GM12874 (cell line): ENCODE measurements around the gene CYP4A22.

ENCODE experiments used
- TF ChIP-seq, protein P1 (sequence below): IDR thresholded peaks from 2 replicates; pipeline ENCODE4 v1.5.1; 2011; ENCODE audit warnings: low read depth, mild to moderate bottlenecking, control low read depth, low read length, moderate library complexity; ENCODE audit not compliant: insufficient read depth

CYP4A22 gene

DNA sequence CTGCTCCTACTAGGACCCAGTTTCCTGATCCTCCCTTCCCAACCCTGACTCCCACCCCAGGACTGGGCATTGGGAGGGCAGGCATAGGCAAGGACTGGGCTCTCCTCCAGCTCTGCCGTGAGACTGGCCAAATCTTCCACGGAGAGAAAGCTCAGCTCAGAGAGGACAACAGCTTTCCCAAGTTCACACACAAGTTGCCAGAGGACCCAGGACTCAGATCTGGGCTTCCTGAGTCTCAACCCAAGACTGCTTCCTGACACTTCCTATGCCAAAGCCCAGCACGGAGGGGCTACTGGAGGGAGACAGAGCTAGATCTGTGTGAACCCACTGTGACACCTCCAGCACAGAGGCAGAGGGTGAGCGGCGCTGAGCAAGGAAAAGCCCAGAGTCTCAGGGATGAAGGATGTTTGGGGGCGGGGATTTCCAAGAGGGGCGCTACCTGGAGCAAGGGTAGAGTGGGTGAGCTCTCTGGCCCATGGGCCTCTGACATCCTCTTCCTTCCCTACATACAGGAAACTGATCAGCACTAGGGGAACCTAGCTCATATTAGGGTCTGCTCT, 45.5 kb downstream of the CYP4A22 start:
- TF ChIP-seq, protein P1, sequence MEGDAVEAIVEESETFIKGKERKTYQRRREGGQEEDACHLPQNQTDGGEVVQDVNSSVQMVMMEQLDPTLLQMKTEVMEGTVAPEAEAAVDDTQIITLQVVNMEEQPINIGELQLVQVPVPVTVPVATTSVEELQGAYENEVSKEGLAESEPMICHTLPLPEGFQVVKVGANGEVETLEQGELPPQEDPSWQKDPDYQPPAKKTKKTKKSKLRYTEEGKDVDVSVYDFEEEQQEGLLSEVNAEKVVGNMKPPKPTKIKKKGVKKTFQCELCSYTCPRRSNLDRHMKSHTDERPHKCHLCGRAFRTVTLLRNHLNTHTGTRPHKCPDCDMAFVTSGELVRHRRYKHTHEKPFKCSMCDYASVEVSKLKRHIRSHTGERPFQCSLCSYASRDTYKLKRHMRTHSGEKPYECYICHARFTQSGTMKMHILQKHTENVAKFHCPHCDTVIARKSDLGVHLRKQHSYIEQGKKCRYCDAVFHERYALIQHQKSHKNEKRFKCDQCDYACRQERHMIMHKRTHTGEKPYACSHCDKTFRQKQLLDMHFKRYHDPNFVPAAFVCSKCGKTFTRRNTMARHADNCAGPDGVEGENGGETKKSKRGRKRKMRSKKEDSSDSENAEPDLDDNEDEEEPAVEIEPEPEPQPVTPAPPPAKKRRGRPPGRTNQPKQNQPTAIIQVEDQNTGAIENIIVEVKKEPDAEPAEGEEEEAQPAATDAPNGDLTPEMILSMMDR, result no peak

DNA sequence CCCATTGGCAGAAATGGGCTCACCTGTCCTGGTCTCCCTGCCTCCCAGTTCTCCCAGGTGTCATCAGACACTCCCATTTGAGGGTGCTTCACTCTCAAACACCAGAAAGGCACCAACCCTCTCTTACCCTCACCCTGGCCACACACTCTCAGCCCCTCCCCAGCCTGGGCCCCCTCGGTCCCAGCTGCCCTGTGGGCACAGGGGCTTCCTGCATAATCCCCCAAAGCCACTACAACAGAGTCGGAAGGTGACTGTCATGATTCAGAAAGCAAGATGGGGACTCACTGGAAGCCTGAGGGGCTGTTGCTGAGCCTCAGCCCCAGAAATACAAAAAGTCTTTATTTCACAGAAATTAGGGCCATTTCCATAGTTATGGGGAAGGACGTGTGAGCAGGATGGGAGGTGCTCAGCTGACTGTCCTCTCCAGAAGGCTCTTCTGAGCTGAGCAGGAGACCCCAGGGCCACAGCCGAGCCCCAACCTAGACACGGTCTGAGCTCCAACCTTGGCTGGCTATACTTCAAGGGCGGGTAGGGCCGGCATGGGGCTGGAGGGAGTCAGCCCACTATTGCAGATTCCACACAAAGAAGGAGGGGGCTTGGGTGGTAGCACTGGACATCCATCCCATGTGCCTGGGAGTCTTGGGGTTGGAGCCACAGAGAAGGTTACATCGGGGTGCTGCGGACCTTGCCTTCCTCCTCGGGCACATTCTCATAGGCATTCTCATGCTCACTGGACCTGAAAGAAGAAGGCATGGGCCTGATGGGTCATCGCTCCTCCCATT, 46.3 kb downstream of the CYP4A22 start:
- TF ChIP-seq, protein P1, result no peak

DNA sequence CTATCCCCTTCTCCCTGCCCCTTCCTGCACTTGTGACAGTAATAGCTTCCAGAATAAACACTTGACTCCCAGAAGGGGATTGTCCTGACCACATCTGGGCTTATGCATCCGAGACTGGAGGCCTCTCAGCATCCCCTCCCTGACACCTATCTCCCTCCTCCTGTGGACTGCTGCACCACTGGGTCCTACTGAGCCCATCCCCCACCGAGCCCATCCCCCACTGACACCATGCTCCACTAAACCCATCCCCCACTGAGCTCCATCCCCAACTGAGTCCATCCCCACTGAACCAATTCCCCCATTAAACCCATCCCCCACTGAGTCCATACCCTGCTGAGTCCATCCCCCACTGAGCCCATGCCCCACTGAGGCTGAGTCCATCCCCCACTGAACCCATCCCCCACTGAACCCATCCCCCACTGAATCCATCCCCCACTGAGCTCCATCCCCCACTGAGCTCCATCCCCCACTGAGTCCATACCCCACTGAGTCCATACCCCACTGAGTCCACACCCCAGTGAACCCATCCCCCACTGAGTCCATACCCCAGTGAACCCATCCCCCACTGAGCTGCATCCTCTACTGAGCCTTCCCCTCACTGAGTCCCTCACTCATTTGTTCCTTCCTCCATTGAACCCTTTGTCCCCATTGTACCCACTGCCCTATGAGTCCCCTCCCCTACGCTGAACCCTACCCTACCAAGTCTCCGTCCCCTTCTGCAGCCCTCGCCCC, 47.0 kb downstream of the CYP4A22 start:
- TF ChIP-seq, protein P1, result no peak

DNA sequence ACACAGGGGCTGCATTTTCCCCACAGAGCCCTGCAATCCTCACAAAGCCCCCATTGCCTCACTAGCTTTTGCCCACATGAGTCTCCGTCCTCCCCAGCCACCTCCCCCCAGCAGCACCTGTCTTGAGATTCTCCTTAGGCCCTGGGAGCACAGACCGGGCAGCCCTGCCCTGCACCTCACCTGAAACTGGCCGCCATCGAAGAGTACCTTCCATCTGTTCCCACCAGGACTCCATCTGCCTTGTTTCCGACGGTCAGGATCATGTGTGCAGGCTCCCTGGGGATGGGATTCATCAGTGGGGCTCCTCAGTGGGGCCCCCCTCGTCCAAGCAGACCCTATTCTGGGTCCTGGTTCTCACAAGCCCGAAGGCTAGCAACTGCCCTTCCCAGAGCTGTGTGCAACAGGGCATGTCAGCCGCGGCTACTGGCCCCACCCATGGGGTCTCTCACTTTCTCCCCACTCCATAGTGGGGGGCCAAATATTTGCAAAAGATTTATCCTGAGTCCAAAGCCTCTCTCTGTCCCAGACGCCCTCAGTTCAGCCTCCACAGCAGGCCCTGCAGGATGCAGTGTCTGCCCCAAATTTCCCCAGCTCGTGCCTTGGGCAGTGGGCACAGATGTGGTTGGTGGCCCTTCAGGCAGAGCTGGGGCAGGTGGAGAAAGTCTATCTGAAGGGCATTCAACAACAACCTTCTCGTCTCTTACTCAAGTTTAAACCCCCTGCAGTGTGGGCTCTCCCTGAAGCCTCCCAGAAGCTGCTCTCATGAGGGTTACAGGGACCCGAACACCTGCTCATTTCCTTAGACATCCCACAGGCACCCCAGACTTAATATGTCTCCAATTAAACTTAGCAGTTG, 47.8 kb downstream of the CYP4A22 start:
- TF ChIP-seq, protein P1, result no peak

DNA sequence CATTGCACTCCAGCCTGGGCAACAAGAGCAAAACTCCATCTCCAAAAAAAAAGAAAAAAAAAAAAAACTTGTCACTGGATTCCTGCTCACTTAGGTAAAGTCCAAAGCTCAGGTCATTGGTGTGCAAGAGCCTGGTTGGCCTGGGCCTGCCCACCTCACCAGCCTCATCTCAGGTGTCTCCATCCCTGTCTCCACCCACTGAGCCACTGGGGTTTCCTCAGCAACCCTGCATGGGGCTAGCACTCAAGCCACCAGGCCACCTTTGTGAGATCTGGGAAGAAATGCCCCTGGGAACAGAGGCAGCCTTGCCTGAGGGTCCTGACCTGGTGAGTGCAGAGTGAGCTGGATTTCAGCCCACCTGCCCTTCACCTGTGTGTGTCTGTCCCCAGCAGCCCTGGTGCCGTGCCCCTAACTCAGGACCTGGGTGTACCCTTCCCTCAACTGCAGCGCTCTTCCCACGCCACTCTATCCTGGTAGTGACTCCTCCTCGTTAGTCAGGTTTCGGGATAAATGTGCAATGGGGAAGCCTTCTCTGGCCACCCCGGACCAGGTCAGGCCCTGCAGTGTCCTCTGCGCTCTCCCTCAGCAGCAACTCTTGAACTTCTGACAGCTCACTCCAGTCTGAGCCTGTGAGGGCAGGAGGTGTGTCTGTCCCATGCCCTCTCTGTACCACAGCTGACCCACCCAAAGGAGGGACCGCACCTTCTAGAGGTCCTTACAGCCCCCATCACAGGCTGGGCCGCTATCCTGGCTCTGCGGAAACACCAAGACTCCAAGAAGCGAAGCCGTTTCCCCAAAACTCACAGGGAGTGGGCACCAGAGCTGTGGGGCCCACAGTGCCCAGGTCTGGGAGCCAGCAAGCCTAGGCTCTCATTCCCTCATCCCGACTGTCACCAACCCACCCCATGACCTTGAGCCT, 49.3 kb downstream of the CYP4A22 start:
- TF ChIP-seq, protein P1, result no peak

DNA sequence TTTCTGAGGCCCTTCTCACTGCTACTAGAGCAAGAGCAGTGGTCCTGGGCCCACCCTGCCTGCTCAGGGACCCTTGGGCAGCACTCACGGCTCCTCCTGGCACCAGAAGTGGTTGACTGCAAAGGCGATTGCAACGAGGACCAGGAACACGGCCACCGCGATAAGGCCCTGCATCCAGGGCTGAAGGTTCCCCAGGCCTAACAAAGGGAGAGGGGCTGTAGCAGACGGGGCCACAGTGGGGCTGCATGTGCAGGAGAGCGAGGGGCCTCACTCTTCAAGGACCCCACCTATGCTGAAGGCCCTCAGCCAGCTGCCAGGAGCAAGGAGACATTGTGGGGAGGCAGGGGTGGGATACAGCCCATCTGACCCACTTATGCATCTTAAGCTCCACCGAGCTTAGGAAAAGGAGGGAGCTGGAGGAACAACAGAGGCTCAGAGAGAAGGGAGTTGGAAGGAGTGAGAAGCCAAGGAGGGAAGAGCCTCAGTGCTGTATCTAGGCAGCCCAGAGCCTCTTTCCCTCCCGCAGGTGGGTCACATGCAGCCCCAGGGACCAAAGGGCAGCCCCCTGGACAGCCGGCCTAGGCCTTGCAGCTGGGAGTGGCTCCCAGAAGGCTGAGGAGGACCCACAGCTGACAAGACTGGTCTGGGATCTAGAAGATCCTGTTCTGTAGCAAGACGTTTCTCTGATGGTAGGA, 50.1 kb downstream of the CYP4A22 start:
- TF ChIP-seq, protein P1, result no peak
